Measurements from ENCODE around the gene CCNG2. TPM values are rescaled to one million over a fixed set of nuclear protein-coding genes. Genes with fewer than 3 reads are reported as not detected.

Gene CCNG2
- total and polyA plus RNA-seq, 9 of the 15 experiments (the other 6 are each of a cell fraction or from before 2014, with no cell fraction given): 0.49 to 6.6 (median 2.9) TPM

GRCh38 chr4:77157859-77158486, 966 bp downstream of the CCNG2 start (continued):
- TF ChIP-seq CBX8 (IDR thresholded peaks at IDR 0.05; ENCODE audit: borderline replicate concordance, extremely low read depth, low read depth, low read length, poor library complexity, severe bottlenecking) (no peak), RBM17 (IDR thresholded peaks at IDR 0.05; ENCODE audit: borderline replicate concordance, low read depth, low read length) (no peak), IFI16 (CRISPR knock-in tag; IDR thresholded peaks at IDR 0.05) (no peak), CHD4 (IDR thresholded peaks at IDR 0.05; ENCODE audit: insufficient read depth, insufficient replicate concordance, low read depth, low read length, poor library complexity, severe bottlenecking) (no peak), ZNF23 (CRISPR knock-in tag; IDR thresholded peaks at IDR 0.05) (no peak), ZFX (CRISPR knock-in tag; IDR thresholded peaks at IDR 0.05) (no peak; the same call in 1 of the 2 replicates), NFIX (CRISPR knock-in tag; IDR thresholded peaks at IDR 0.05; ENCODE audit: low read depth) (no peak), RBM34 (IDR thresholded peaks at IDR 0.05; ENCODE audit: borderline replicate concordance, insufficient read depth, low read length) (no peak), ZNF431 (CRISPR knock-in tag; IDR thresholded peaks at IDR 0.05) (no peak), HEY1 (CRISPR knock-in tag; IDR thresholded peaks at IDR 0.05; ENCODE audit: borderline replicate concordance) (no peak), NKRF (IDR thresholded peaks at IDR 0.05; ENCODE audit: borderline replicate concordance) (peak; percentile 11; the same call in 1 of the 2 replicates), E4F1 (CRISPR knock-in tag; IDR thresholded peaks at IDR 0.05; ENCODE audit: borderline replicate concordance) (no peak), ZNF561 (CRISPR knock-in tag; conservative IDR thresholded peaks at IDR 0.05) (no peak), SIRT6 (IDR thresholded peaks at IDR 0.05; ENCODE audit: low read depth, low read length) (no peak), ZHX1 (conservative IDR thresholded peaks at IDR 0.05; ENCODE audit: low read length) (no peak), NR2C1 (IDR thresholded peaks at IDR 0.05) (no peak), NR2C1 (tag; IDR thresholded peaks at IDR 0.05) (no peak), DPF2 (IDR thresholded peaks at IDR 0.05) (no peak)
